H1 (cell line): ENCODE measurements around the gene SSTR3. TPM values are rescaled to one million over a fixed set of nuclear protein-coding genes. Genes with fewer than 3 reads are reported as not detected.

Source experiments
- CTCF ChIA-PET: fragments of 300-600 bp; sonication (Branson Sonifier 250); formaldehyde crosslinking; loops from one replicate; lab custom pipeline; 2021; ENCODE audit not compliant: partially characterized antibody; lab: Charles Lee
- POLR2A ChIA-PET: fragments of 300-600 bp; sonication (Branson Sonifier 250); formaldehyde crosslinking; loops from one replicate; lab custom pipeline; 2021; ENCODE audit warnings: inconsistent platforms; ENCODE audit not compliant: partially characterized antibody; lab: Charles Lee
- DNase-seq, 2 experiments: peaks; one replicate each; pipeline versions ENCODE4 v3.0.0 to v3.0.0-alpha.2; 2010 to 2022; ENCODE audit warnings: low spot score in 2 of 2, low read depth in 1 of 2, mixed read lengths in 1 of 2
- FAIRE-seq: peaks from 2 replicates; lab custom pipeline; 2011; peaks lifted over from hg19 to GRCh38; lab: Jason Lieb, UNC
- H2AFZ ChIP-seq: 2 replicates; pipeline ENCODE4 v1.8.1; 2012; ENCODE audit warnings: low read length, inconsistent platforms
- H2AK5ac ChIP-seq: 2 replicates; pipeline ENCODE4 v1.6.1; 2013; ENCODE audit warnings: low read depth, low read length
- H2BK120ac ChIP-seq: replicated peaks from 2 replicates; pipeline ENCODE3; 2013; ENCODE audit warnings: low read depth, low read length, inconsistent platforms
- H2BK12ac ChIP-seq: 2 replicates; pipeline ENCODE4 v1.6.1; 2013; ENCODE audit warnings: low read depth, low read length
- H2BK15ac ChIP-seq: 2 replicates; pipeline ENCODE4 v1.6.1; 2013; ENCODE audit warnings: low read length
- H2BK20ac ChIP-seq: 2 replicates; pipeline ENCODE4 v1.6.1; 2013; ENCODE audit warnings: low read length
- H2BK5ac ChIP-seq: 2 replicates; pipeline ENCODE4 v1.6.1; 2013; ENCODE audit warnings: low read depth, low read length
- H3K14ac ChIP-seq: 2 replicates; pipeline ENCODE4 v1.6.1; 2013; ENCODE audit warnings: inconsistent platforms; ENCODE audit not compliant: insufficient read length
- H3K18ac ChIP-seq: 2 replicates; pipeline ENCODE4 v1.6.1; 2013; ENCODE audit warnings: low read length; ENCODE audit errors: extremely low read depth
- H3K23ac ChIP-seq: 2 replicates; pipeline ENCODE4 v1.6.1; 2013; ENCODE audit warnings: inconsistent platforms; ENCODE audit not compliant: insufficient read length
- H3K23me2 ChIP-seq: 2 replicates; pipeline ENCODE4 v1.6.1; 2013; ENCODE audit warnings: low read depth, low read length
- H3K27ac ChIP-seq: 2 replicates; pipeline ENCODE4 v1.6.1; 2011; ENCODE audit warnings: low read depth, low read length, inconsistent platforms
- H3K27me3 ChIP-seq, 4 experiments: replicated peaks in 1 of 4; 1 replicate in 1 of 4; 2 replicates in 3 of 4; pipeline versions ENCODE4 v1.6.1 to v1.8.1; 2011 to 2013; ENCODE audit warnings: low read length in 3 of 4, mild to moderate bottlenecking in 3 of 4, inconsistent platforms in 2 of 4, mixed read lengths in 2 of 4, moderate library complexity in 1 of 4; ENCODE audit not compliant: control insufficient read depth in 3 of 4, insufficient read depth in 3 of 4; ENCODE audit errors: extremely low read depth in 1 of 4
- H3K36me3 ChIP-seq, 4 experiments: 2 replicates each; pipeline versions ENCODE4 v1.6.1 to v1.8.1; 2011 to 2013; ENCODE audit warnings: mild to moderate bottlenecking in 4 of 4, low read length in 3 of 4, moderate library complexity in 2 of 4, control low read depth in 1 of 4, inconsistent platforms in 1 of 4; ENCODE audit not compliant: insufficient read depth in 4 of 4, control insufficient read depth in 2 of 4
- H3K4ac ChIP-seq: replicated peaks from 2 replicates; pipeline ENCODE3; 2013; ENCODE audit warnings: low read length, low read depth, mixed read lengths, inconsistent platforms; ENCODE audit not compliant: insufficient read length
- H3K4me1 ChIP-seq, 4 experiments: replicated peaks in 1 of 4; 1 replicate in 1 of 4; 2 replicates in 3 of 4; pipeline versions ENCODE4 v1.6.1 to v1.8.1; 2011 to 2013; ENCODE audit warnings: low read length in 3 of 4, inconsistent platforms in 2 of 4, mixed read lengths in 1 of 4; ENCODE audit not compliant: insufficient read depth in 4 of 4, control insufficient read depth in 3 of 4
- H3K4me2 ChIP-seq, 2 experiments: 2 replicates each; pipeline versions ENCODE4 v1.6.1 to v1.8.1; 2011 to 2013; ENCODE audit warnings: low read depth in 2 of 2, low read length in 2 of 2, control low read depth in 1 of 2, inconsistent platforms in 1 of 2, mild to moderate bottlenecking in 1 of 2; ENCODE audit not compliant: insufficient read depth in 1 of 2
- H3K4me3 ChIP-seq, 4 experiments: fragments of 200-600, 300-600 bp in 1 of 4; sonication (generic), shearing (Covaris generic), sonication (Bioruptor Twin) in 1 of 4; 2 replicates each; pipeline versions ENCODE4 v1.5.1 to v1.8.1; 2011 to 2016; ENCODE audit warnings: low read length in 4 of 4, low read depth in 3 of 4, control low read depth in 2 of 4, inconsistent platforms in 2 of 4, mild to moderate bottlenecking in 2 of 4, mixed read lengths in 1 of 4, moderate library complexity in 1 of 4; ENCODE audit not compliant: insufficient read depth in 2 of 4; ENCODE audit errors: extremely low read depth in 1 of 4
- H3K56ac ChIP-seq: replicated peaks from 2 replicates; pipeline ENCODE3; 2013; ENCODE audit warnings: low read depth, mild to moderate bottlenecking, mixed read lengths, low read length, inconsistent platforms; ENCODE audit not compliant: insufficient read length
- H3K79me1 ChIP-seq: 2 replicates; pipeline ENCODE4 v1.6.1; 2013; ENCODE audit warnings: low read depth, low read length, control low read depth
- H3K79me2 ChIP-seq, 2 experiments: 2 replicates each; pipeline versions ENCODE4 v1.6.1 to v1.8.1; 2012 to 2013; ENCODE audit warnings: low read length in 2 of 2, mild to moderate bottlenecking in 2 of 2, inconsistent platforms in 1 of 2; ENCODE audit not compliant: insufficient read depth in 2 of 2, control insufficient read depth in 1 of 2
- H3K9ac ChIP-seq, 4 experiments: replicated peaks in 1 of 4; 1 replicate in 1 of 4; 2 replicates in 3 of 4; pipeline versions ENCODE4 v1.6.1 to v1.8.1; 2011 to 2013; ENCODE audit warnings: low read depth in 3 of 4, low read length in 3 of 4, control low read depth in 2 of 4, mild to moderate bottlenecking in 2 of 4, moderate library complexity in 2 of 4, inconsistent platforms in 1 of 4; ENCODE audit errors: extremely low read depth in 1 of 4
- H3K9me3 ChIP-seq, 2 experiments: 2 replicates each; pipeline versions ENCODE4 v1.6.1 to v1.8.1; 2012 to 2013; ENCODE audit warnings: mild to moderate bottlenecking in 2 of 2, moderate library complexity in 2 of 2, control low read depth in 1 of 2, inconsistent platforms in 1 of 2, low read depth in 1 of 2, low read length in 1 of 2, mixed read lengths in 1 of 2; ENCODE audit not compliant: insufficient read depth in 2 of 2
- H4K20me1 ChIP-seq, 2 experiments: replicated peaks in 1 of 2; 2 replicates each; pipeline versions ENCODE3 to v1.8.1; 2011 to 2013; ENCODE audit warnings: inconsistent platforms in 2 of 2, low read length in 2 of 2, mild to moderate bottlenecking in 1 of 2; ENCODE audit not compliant: insufficient read depth in 2 of 2, control insufficient read depth in 1 of 2
- H4K5ac ChIP-seq: 2 replicates; pipeline ENCODE4 v1.6.1; 2013; ENCODE audit warnings: low read length, low read depth, mixed read lengths, inconsistent platforms; ENCODE audit not compliant: insufficient read length
- H4K8ac ChIP-seq: 2 replicates; pipeline ENCODE4 v1.8.0; 2013; ENCODE audit warnings: mild to moderate bottlenecking, moderate library complexity, low read length, inconsistent platforms; ENCODE audit not compliant: insufficient read depth; ENCODE audit errors: extremely low read depth
- H4K91ac ChIP-seq: replicated peaks from 2 replicates; pipeline ENCODE3; 2013; ENCODE audit warnings: low read length, mixed read lengths, inconsistent platforms; ENCODE audit not compliant: insufficient read length
- BACH1 ChIP-seq: IDR thresholded peaks from 2 replicates; pipeline ENCODE4 v1.6.1; 2012; ENCODE audit warnings: low read length, improper control_type of control experiment
- POLR2A ChIP-seq, 2 experiments: IDR thresholded peaks; 1 replicate in 1 of 2; 2 replicates in 1 of 2; pipeline ENCODE4 v1.6.1; 2011; ENCODE audit warnings: low read depth in 2 of 2, low read length in 2 of 2, mild to moderate bottlenecking in 2 of 2; ENCODE audit errors: control extremely low read depth in 1 of 2
- RBBP5 ChIP-seq: IDR thresholded peaks from 2 replicates; pipeline ENCODE4 v1.7.1; 2012; ENCODE audit warnings: low read depth, mild to moderate bottlenecking, inconsistent platforms, low read length, moderate library complexity, borderline replicate concordance
- RNF2 ChIP-seq: fragments of 200-900, 300-1000 bp; sonication (generic); IDR thresholded peaks from 2 replicates; pipeline ENCODE4 v1.7.1; 2016; ENCODE audit warnings: borderline replicate concordance, low read depth, mild to moderate bottlenecking, antibody characterized with exemption, low read length; ENCODE audit not compliant: poor library complexity, severe bottlenecking; ENCODE audit errors: missing control alignments
- SUZ12 ChIP-seq: fragments of 200-600 bp; sonication (generic); IDR thresholded peaks from 2 replicates; pipeline ENCODE4 v1.6.1; 2012; ENCODE audit warnings: mild to moderate bottlenecking, inconsistent platforms, low read length, moderate library complexity, mixed read lengths
- WGBS, 2 experiments: shearing (Covaris generic) in 1 of 2; methylation state at CpG; one replicate each; pipeline versions ENCODE4 v1.1.6 to v1.1.7; 2013 to 2015; ENCODE audit warnings: low lambda C conversion rate in 2 of 2, mixed read lengths in 2 of 2, inconsistent platforms in 1 of 2, low coverage in 1 of 2, missing lambda C conversion rate in 1 of 2; ENCODE audit not compliant: insufficient replicate concordance in 2 of 2, insufficient coverage in 1 of 2, insufficient read length in 1 of 2; ENCODE audit errors: extremely low coverage in 1 of 2, missing lambda C conversion rate in 1 of 2; 5-methylcytosine and 5-hydroxymethylcytosine counted together
- polyA plus RNA-seq, 7 experiments: library from polyadenylated mRNA; depleted of rRNA in 3 of 7; stranded (reverse) in 5 of 7; unstranded in 2 of 7; fragments of >200 nt in 5 of 7; fragments of 200-250 nt in 2 of 7; gene quantifications; 1 replicate in 5 of 7; 2 replicates in 1 of 7; 4 replicates in 1 of 7; pipeline versions ENCODE4 v1.2.1 to v1.2.3, GENCODE V29; 2011 to 2013; ENCODE audit warnings: missing spikeins in 2 of 7, mixed read lengths in 2 of 7
- total RNA-seq: library from RNA; stranded (reverse); fragmentation: NEBNext Ultra II Directional; extraction: Animal tissue kit (Norgen Biotek cat#: 25700); gene quantifications from 2 replicates; pipeline ENCODE4 v1.2.1, GENCODE V29; 2021
- TF ChIP-seq, protein P1 (sequence below): IDR thresholded peaks from 2 replicates; pipeline ENCODE4 v1.6.1; 2012; ENCODE audit warnings: inconsistent platforms

Gene SSTR3
- total and polyA plus RNA-seq, 2 of the 8 experiments (the other 6 are each of a cell fraction or from before 2014, with no cell fraction given), result 0.22 to 0.77 TPM

DNA sequence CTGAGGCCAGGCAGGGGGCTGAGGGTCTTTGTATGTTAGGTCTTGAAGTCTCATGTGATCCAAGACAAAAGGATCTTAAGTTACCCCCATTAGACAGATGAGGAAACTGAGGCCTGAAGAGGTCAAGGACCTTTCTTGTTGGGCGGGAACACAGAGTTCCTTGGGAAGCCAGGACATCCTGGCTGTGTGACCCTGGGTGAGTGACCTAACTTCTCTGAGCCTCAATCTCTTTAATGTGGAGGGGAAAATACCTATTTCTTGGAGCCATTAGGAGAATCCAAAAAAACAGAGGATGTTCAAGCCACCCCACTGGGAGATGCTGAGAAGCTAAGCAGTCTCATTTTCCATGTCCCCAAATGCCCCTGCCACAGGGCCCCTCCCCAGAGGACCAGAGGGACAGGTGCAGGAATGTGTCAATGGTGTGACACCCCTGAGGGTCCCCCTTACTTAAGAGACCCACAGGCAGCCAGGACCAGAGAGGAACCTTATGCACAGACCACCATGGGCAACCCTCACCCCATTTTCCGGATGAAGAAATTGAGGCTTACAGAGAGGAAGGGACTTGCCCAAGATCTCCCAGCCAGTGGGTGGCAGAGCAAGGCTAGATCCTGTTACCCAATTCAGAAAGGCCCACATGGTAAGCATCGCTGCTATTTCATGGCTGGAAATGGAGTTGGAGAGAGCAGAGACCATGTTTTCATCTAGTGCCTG, 23.8 kb upstream of the SSTR3 start:
- H2AFZ ChIP-seq, result no peak overlapping the region
- CTCF ChIA-PET, result no interaction called here
- H2BK120ac ChIP-seq, result no peak overlapping the region
- H2BK20ac ChIP-seq, result no peak overlapping the region
- no peaks in the 10 kb centered on the region for H3K27me3 ChIP-seq
- no peak for TF ChIP-seq RBBP5
- TF ChIP-seq POLR2A (IDR thresholded peaks at IDR 0.05; ENCODE audit: control extremely low read depth in 1 of 2, low read depth in 2 of 2, low read length in 2 of 2), result no peak
- no peak for TF ChIP-seq RNF2
- no peak for TF ChIP-seq SUZ12
- TF ChIP-seq, protein P1, sequence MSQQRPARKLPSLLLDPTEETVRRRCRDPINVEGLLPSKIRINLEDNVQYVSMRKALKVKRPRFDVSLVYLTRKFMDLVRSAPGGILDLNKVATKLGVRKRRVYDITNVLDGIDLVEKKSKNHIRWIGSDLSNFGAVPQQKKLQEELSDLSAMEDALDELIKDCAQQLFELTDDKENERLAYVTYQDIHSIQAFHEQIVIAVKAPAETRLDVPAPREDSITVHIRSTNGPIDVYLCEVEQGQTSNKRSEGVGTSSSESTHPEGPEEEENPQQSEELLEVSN, result no peak
- TF ChIP-seq BACH1, result no peak
- no peak overlapping the region for H4K5ac ChIP-seq
- no peak overlapping the region for H3K18ac ChIP-seq
- no peak overlapping the region for H2AK5ac ChIP-seq
- H3K56ac ChIP-seq, result no peak overlapping the region
- H2BK5ac ChIP-seq, result no peak overlapping the region
- no peak overlapping the region for H2BK12ac ChIP-seq
- no peak overlapping the region for H3K9ac ChIP-seq
- no peak overlapping the region for H3K23ac ChIP-seq
- H3K36me3 ChIP-seq, result no peaks in the 10 kb centered on the region
- H3K14ac ChIP-seq, result no peak overlapping the region
- H4K20me1 ChIP-seq, result no peaks in the 10 kb centered on the region
- no peak overlapping the region for H4K8ac ChIP-seq
- H3K27ac ChIP-seq, result no peak overlapping the region
- 98% methylated on average over 3 of the region's 3 CpGs; no CpG with 5 or more reads in 1 of the 2 experiments for WGBS, 2 experiments
- H3K79me2 ChIP-seq, result no peaks in the 10 kb centered on the region
- no peaks in the 10 kb centered on the region for H3K9me3 ChIP-seq
- no peaks in the 10 kb centered on the region for H3K23me2 ChIP-seq
- no peak overlapping the region for H2BK15ac ChIP-seq
- POLR2A ChIA-PET, result no interaction called here
- no peak overlapping the region for H4K91ac ChIP-seq
- H3K4ac ChIP-seq, result no peak overlapping the region
- no peaks in the 10 kb centered on the region for H3K79me1 ChIP-seq
- FAIRE-seq (no peak), DNase-seq (no peak)
- peaks cover 0 to 6% (median 1%) of the 10 kb centered on the region in 4 experiments; a peak in 2 of 7 replicates for H3K4me1 ChIP-seq
- H3K4me2 ChIP-seq, result no peak overlapping the region
- H3K4me3 ChIP-seq, result no peak overlapping the region
